GM18873 (cell line): Measurements from ENCODE around the gene BRPF1.
A peak's percentile ranks its signal among the peaks of the same experiment; 100 is the strongest.

Experiments used
- ATAC-seq: cut with Tn5 transposase; IDR thresholded peaks from one replicate; pipeline ENCODE4 v1.9.1; 2021; ENCODE audit warnings: mild to moderate bottlenecking, moderate library complexity, moderate number of reproducible peaks; ENCODE audit not compliant: unreplicated experiment, low FRiP score

Gene BRPF1

DNA sequence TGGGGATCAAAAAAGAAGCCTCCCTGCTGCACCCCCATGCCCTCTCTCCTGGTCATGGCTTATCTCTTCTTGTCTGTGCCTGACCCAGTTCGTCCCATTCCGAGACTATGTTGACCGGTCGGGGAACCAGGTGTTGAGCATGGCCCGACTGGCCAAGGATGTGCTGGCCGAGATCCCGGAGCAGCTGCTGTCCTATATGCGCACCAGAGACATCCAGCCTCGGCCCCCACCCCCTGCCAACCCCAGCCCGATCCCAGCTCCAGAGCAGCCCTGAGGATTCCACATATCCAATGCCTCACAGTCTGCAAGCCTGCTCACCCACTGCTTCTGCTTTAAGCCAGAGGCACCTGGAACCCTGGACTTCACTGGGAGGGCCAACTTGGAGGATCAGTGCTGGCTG, 2.1 kb upstream of the BRPF1 start:
- ATAC-seq, result no peak

DNA sequence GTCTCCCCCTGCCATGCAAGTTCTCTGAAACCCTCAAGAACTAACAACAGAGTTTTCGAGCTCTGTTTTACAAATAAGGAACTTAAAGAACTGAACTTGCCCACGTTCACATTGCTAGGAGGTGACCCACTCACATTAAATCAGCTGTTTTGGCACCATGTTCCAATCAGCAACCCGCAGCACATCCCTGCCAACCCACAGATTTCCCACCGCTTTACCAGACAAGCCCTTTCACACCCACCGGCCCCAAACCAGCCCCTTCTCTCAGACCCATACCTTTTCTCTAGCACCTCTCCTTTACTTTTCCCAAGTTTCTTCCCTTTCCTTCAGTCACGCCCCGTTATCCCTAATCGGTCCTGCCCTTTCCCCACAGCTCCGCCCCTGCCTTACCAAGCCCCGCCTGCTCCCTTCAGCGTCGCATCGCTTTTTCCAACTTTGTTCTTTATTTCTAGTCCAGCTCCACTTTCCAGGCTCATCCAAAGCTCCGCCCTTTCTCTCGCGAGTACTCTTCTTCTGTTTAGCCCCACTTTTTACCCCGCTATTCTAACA, 804 bp upstream of the BRPF1 start:
- peak; percentile 38 for ATAC-seq

DNA sequence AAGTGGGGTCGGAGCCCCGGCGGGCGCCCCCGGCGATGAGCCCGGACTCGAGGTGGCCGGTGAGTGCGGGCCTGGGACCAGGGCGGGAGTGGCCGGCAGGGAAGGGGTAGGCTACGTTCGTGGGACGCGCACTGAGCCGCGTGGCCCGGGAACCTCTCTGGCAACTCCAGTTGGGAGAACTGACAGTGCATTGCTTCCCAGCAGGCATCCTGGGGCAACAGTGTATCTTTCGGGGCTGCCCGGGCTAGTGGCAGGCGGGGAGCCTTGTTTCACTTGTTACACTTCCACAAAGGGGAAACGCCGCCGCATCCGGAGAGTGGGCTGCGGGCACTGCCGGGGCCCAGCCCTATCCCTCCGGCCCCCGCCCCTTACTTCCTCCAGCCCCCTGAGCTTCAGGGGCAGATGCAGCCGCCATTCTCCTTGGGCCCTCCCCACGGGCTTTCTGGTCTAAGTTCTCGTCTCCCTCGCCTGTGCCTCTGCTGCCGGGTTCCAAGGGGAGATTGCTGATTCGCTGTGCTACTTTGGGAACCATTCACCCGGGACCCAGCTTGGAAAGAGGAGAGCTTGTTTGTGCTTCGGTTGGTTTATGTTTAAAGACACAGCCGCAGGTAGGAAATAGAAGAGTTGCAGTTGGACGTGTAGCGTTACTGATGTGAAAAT, 675 bp downstream of the BRPF1 start:
- ATAC-seq, result no peak

DNA sequence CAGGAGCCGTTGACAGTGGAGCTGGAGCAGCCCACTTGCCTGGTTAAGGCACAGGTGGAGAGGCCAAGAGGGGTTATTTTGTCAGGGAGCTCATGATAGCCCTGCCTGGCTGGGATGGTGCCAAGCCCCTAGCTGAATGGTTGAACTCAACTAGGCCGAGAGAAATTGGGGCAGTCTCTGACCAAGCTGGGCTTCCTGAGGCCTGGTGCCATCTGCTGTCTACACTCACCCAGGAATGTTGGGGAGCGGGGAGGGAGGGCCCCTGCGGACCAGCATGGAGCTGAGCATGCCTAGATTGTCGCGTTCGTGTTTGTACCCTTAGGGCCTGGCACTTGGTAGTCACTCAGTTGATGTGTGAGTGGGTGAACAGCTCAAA, 1.2 kb downstream of the BRPF1 start:
- no peak for ATAC-seq

DNA sequence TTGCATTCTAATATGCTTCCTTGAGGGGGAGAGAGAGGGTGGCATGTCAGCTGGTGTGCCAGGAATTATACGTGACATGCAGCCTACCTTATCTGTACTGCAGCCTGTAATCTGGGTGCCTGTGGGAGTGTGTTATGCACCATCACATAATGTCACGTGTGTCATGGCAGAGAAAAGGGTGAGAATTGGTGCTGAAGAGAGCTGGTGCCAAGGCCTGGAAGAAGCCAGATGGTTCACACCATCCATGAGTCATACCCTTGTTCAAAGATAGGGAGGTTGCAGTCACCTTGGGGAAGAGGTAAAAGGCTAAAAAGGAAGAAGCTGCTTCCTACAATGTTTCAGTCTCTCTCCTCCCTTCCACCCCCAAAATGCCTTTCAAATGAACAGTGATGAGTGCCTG, 5.3 kb downstream of the BRPF1 start:
- ATAC-seq, result no peak

DNA sequence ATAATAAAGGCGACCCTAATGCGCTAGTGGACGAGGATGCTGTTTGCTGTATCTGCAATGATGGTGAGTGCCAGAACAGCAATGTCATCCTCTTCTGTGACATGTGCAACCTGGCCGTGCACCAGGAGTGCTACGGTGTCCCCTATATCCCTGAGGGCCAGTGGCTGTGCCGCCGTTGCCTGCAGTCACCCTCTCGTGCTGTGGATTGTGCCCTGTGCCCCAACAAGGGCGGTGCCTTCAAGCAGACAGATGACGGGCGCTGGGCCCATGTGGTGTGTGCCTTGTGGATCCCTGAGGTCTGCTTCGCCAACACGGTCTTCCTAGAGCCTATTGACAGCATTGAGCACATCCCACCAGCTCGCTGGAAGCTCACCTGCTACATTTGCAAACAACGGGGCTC, 7.6 kb downstream of the BRPF1 start:
- ATAC-seq, result no peak

DNA sequence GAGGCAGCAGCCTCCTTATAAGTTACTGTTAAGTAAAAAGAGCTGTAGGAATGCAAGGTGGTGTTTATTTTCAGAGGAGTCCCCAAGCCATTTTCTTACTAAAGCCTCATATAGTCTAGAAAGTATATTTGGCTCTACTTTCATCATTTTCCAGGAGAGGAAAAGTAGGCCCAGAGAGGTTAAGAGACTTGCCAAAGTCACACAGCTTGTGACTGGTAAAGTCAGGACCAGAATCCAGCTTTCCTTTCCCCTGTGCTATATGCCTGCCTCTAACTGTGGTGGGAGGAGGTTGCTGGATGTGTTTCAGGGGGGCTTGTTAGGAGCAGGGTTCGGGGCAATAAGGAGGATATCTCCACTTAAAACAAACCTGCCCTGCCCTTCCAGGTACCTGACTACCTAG, 11.0 kb downstream of the BRPF1 start:
- no peak for ATAC-seq

DNA sequence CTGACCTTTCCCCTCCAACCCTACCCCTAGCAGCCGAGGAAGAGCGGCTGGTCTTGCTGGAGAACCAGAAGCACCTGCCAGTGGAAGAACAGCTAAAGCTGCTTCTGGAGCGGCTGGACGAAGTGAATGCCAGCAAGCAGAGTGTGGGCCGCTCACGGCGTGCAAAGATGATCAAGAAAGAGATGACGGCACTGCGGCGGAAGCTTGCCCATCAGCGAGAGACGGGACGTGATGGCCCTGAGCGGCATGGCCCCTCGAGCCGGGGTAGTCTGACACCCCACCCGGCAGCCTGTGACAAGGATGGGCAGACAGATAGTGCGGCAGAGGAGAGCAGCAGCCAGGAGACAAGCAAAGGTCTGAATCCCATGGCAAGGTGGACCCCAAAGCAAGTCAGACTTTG, 12.0 kb downstream of the BRPF1 start:
- no peak for ATAC-seq

DNA sequence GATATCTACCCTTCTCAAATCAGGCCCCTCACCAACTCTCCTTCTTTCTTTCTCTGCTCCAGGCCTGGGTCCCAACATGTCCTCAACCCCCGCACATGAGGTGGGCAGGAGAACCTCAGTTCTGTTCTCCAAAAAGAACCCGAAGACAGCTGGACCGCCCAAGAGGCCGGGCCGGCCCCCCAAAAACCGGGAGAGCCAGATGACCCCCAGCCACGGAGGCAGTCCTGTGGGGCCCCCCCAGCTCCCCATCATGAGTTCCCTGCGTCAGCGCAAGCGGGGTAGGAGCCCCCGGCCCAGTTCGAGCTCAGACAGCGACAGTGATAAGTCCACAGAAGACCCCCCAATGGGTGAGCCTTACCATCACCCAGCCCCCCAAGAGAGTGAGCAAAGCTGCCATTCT, 12.6 kb downstream of the BRPF1 start:
- no peak for ATAC-seq

DNA sequence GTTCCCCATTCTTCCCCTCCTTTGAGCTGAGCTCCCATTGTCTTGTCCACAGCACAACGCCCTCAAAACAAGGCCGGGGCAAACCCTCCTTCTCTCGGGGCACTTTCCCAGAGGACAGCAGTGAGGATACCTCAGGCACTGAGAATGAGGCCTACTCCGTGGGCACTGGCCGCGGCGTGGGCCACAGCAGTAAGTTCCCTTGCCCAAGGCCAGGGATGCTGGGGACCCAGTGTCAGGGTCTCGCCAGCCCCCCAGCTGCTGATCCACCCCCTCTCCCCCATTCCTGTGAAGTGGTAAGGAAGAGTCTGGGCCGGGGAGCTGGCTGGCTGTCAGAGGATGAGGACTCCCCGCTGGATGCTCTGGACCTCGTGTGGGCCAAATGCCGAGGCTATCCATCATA, 14.0 kb downstream of the BRPF1 start:
- ATAC-seq, result no peak

DNA sequence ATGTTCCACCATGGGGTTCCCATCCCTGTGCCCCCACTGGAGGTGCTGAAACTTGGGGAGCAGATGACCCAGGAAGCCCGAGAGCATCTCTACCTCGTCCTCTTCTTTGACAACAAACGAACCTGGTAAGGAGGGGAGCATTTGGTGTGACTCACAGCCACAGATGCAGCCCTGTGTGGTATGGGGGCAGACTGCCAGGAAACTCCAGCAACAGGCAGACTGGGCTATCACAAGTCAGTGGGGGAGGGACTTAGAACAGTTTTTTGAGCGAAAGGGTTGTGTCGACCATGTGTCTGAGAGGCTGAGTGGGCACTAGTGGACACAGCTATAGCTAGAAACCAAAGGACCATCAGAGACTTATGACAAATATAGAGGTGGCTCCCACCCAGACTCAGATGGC, 14.8 kb downstream of the BRPF1 start:
- ATAC-seq, result no peak

DNA sequence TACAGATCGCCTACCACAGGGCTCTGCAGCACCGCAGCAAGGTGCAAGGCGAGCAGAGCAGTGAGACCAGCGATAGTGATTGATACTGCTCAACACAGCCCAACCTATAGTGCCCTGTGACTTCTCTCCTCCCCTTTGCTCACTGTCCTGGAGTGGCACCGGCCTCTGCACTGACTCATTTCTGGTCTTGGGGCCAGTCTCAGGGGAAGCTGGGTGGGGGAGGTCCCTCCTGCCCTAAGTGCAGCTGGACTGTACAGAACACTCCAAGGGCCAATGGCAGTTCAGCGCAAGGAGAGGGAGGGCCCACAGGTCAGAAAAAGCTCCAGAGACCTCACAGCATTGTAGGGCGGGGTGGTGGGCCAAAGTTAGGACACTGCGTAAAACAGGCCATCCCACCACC, 15.7 kb downstream of the BRPF1 start:
- no peak for ATAC-seq

DNA sequence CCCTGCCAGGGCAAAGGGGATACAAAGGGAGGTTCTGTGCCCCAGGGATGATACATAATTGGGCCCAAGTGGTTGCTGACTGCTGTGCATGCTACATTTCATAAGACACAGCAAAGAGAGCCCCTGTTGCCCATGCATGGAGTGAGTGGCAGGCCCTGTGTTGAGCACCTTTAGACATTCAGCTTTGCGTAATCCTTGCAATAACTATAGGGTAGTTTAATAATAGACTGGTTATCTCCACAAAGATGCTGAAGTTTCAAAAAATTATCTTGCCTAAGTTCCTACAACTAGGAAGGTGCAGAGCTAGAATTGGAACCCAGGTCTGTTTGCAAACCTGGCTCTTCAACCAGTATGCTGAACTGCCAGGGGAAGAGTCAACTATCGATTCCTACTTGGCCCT, 16.5 kb downstream of the BRPF1 start:
- no peak for ATAC-seq

DNA sequence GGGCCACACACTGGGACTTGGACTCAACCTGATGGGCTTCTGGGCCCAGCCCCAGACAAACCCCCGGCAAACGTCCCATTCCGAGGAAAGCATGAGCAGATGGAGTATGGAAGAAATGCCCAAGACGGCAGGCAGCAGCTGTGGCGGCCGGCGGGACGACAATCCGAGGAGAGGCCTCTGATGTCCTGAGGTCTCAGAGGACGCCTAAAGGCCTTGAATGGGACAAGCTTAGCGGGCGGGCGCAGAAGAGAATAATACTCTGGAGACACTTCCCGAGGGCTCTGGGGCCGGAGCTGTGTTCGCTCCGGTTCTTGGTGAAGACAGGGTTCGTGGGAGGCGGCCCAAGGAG, 17.7 kb downstream of the BRPF1 start:
- ATAC-seq, result no peak

DNA sequence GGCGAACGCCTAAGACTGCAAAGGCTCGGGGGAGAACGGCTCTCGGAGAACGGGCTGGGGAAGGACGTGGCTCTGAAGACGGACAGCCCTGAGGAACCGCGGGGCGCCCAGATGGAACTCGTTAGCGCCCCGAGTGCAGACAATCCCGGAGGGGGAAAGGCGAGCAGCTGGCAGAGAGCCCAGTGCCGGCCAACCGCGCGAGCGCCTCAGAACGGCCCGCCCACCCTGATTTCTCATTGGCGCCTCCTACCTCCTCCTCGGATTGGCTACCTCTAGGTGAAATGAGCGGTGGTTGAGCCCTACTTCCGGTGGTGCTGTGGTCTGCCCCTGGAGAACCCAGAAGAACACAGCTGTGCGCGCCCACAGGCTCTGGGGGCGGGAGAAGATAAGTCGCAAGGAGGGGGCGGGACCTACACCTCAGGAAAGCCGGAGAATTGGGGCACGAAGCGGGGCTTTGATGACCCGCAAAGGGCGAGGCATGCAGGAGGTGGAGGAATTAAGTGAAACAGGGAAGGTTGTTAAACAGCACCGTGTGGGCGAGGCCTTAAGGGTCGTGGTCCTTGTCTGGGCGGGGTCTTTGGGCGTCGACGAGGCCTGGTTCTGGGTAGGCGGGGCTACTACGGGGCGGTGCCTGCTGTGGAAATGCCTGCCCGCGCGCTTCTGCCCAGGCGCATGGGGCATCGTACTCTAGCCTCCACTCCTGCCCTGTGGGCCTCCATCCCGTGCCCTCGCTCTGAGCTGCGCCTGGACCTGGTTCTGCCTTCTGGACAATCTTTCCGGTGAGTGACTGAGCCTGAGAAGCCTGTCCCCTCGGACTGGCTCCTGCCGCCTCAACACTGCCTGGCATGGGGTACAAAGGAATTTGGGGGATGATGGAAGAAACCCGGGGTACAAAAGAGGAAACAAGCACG, 18.4 kb downstream of the BRPF1 start, which contains the start of gene OGG1:
TSS of gene OGG1 (plus strand) at position 308 of the 911 bp plus-strand sequence. CDS start at position 643, 335 bp downstream.
- ATAC-seq, result peak; percentile 72

DNA sequence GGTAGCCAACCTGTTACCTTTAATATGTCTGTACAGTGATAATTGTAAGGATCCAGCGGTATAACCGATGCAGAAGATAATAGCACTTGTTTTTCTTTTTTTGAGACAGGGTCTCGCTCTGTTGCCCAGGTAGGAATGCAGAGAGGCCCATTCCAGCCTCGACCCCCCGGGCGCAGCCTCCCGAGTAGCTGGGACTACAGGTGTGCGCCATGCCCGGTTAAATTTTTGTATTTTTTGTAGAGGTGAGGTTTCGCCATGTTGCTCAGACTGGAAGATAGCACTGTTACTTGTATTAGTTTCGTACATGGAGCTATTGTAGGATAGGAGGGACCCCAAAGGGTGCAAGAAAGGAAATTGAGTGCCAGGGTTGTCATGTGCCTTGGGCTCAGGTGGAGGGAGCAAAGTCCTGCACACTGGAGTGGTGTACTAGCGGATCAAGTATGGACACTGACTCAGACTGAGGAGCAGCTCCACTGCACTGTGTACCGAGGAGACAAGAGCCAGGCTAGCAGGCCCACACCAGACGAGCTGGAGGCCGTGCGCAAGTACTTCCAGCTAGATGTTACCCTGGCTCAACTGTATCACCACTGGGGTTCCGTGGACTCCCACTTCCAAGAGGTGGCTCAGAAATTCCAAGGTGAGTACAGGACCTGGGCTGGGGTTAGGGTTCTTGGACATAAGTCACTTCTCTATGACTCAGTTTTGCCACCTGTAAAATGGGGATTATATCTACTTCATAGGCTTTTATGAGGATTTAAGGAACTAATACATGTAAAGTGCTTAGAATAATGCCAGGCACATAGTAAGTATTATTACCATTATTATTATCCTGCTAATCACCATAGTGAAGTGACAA, 19.2 kb downstream of the BRPF1 start:
- no peak for ATAC-seq

DNA sequence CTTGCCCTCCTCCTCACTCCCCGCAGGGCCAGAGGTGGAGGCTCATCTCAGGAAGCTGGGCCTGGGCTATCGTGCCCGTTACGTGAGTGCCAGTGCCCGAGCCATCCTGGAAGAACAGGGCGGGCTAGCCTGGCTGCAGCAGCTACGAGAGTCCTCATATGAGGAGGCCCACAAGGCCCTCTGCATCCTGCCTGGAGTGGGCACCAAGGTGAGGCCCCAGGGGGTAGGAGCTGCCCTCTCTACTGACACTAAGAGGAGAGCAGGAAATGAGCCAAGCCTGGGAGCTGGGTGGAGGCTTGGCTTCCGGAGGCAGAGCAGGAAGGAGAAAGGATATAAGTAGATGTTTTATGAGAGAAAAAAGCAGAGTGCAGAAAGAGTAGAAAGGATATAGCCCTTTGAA, 23.1 kb downstream of the BRPF1 start:
- no peak for ATAC-seq

DNA sequence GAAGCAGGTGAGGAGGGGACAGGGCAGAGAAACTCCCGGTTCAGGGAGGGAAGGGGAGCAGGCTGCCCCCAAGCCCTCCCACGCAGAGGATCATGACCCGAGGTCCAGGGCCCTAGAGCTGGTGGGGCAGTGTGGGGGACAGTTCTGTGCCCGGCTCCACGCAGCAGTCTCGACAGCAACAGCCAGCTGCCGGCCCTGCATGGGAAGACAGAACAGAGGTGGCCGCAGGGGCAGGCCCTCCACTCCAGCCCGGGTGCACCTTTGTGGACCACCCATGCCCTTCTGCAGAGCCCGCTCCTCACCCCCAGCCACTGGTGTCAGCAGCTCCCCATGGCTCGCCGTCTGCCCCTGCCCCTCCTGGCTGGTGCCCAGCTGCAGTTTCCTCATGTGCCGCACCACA, 25.9 kb downstream of the BRPF1 start:
- ATAC-seq, result no peak

DNA sequence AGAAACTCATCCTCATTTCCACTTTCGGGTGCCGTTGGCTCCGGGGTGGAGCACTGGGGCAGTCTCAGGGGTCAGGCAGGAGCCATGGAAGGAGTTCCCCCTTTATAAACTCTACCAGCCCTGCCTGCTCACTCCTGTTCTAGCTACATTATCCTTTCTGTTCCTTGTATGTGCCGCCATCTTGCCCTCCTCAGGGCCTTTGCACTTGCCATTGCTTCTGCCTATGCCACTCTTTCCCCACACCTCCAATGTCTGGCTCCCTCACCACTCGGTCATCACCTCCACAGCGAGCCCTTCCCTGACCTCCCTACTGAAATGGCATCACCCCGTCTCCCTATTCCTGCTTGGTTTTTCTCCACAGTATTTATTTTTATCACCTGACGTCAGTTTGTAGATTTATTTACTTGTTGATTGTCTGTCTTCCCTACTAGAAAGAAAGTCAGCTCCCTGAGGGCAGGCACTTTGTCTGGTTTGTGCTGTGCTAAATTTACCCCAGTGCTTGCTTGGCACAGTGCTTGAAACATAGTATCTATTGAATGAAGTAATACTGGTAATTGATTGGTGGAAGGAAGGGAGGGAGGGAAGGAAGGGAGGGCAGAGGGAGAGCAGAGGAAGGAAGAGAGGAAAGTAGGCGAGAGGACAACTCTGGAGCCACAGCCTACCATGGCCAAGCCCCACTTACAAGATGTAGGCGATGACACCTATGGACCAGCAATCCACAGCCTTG, 29.4 kb downstream of the BRPF1 start:
- ATAC-seq, result no peak

DNA sequence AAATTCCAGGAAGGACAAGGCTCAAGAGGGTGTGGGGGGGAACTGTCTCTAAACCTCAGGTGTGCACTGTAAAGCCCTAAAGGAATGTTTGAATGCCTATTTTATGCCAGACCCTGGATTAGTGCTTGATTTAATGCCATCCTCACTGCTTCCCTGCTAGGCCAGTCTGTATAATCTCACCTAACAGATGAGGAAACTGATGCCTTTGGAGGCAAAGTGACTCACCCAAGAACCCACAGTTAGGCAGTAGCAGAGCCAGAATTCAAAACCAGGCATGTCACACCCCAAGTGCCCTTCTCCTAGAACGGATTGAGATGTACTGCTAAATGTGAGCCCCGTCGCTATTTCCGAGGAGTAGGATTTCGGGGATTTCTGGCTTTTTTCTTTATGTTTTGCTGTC, 30.4 kb downstream of the BRPF1 start:
- no peak for ATAC-seq
